Right atrium auricular region (tissue), 2 donors: Measurements from ENCODE around the gene NTRK3. TPM values are rescaled to one million over a fixed set of nuclear protein-coding genes. Genes with fewer than 3 reads are reported as not detected.

Source experiments
- DNase-seq: peaks from one replicate; pipeline ENCODE4 v3.0.0-alpha.2; 2019; ENCODE audit warnings: low spot score
- H3K27ac ChIP-seq, 2 donors: fragments of 200-600 bp; sonication (generic); 1 replicate in 1 of 2; 2 replicates in 1 of 2; pipeline ENCODE4 v1.5.1; 2016 to 2019
- H3K27me3 ChIP-seq, 2 donors: fragments of 200-600 bp; sonication (generic); one replicate each; pipeline versions ENCODE4 v1.5.1 to v1.6.0; 2017 to 2019
- H3K36me3 ChIP-seq: fragments of 200-600 bp; sonication (generic); one replicate; pipeline ENCODE4 v1.5.1; 2016
- H3K4me1 ChIP-seq, 2 donors: fragments of 200-600 bp; sonication (generic); one replicate each; pipeline versions ENCODE4 v1.5.1 to v1.6.0; 2017 to 2019
- H3K4me3 ChIP-seq, 2 donors: fragments of 200-600 bp; sonication (generic); 1 replicate in 1 of 2; 2 replicates in 1 of 2; pipeline ENCODE4 v1.5.1; 2017 to 2019; ENCODE audit warnings: mild to moderate bottlenecking in 1 of 2, moderate library complexity in 1 of 2
- H3K9me3 ChIP-seq, 2 donors: fragments of 200-600 bp; sonication (generic); one replicate each; pipeline ENCODE4 v1.5.1; 2019
- CTCF ChIP-seq, 2 donors: fragments of 200-600 bp; sonication (generic); IDR thresholded peaks; one replicate each; pipeline ENCODE4 v1.5.1; 2019; ENCODE audit warnings: antibody characterized with exemption in 2 of 2
- total RNA-seq, 2 donors: library from RNA; depleted of rRNA; stranded (reverse); fragments of >200 nt; gene quantifications; one replicate each; pipeline ENCODE4 v1.1.0, GENCODE V29; 2016

Gene NTRK3
- total RNA-seq, 2 donors from 2014 or later: 1.5 to 4.5 TPM

- no peaks in the 10 kb centered on the region for H3K27me3 ChIP-seq
Observed at GRCh38 chr15:88002706-88003105, 253.8 kb downstream of the NTRK3 start.

GRCh38 chr15:87998630-87999029 is 257.9 kb downstream of the NTRK3 start:
- Histone ChIP-seq H3K4me1 (no peaks in the 10 kb centered on the region), H3K27ac (no peak overlapping the region), H3K36me3 (no peaks in the 10 kb centered on the region), H3K9me3 (peaks cover 0 to 16% of the 10 kb centered on the region in 2 donors), H3K4me3 (no peak overlapping the region), H3K27me3 (no peaks in the 10 kb centered on the region)
- DNase-seq: no peak
- no peak for TF ChIP-seq CTCF (IDR thresholded peaks at IDR 0.05)

More at GRCh38 chr15:88002706-88003105, 253.8 kb downstream of the NTRK3 start:
- no peak for DNase-seq
- TF ChIP-seq CTCF (IDR thresholded peaks at IDR 0.05): no peak
- Histone ChIP-seq H3K4me1 (no peaks in the 10 kb centered on the region), H3K4me3 (no peak overlapping the region), H3K9me3 (peaks cover 0 to 16% of the 10 kb centered on the region in 2 donors), H3K36me3 (no peaks in the 10 kb centered on the region), H3K27ac (no peak overlapping the region)

GRCh38 chr15:87986776-87987175 is 269.8 kb downstream of the NTRK3 start:
- Histone ChIP-seq H3K27ac (no peak overlapping the region), H3K9me3 (no peaks in the 10 kb centered on the region), H3K27me3 (no peaks in the 10 kb centered on the region), H3K36me3 (no peaks in the 10 kb centered on the region), H3K4me1 (peaks cover 0 to 12% of the 10 kb centered on the region in 2 donors), H3K4me3 (no peak overlapping the region)
- no peak for DNase-seq
- no peak for TF ChIP-seq CTCF (IDR thresholded peaks at IDR 0.05)

GRCh38 chr15:87985451-87985850 is 271.1 kb downstream of the NTRK3 start:
- no peak for TF ChIP-seq CTCF (IDR thresholded peaks at IDR 0.05)
- no peak overlapping the region for H3K27ac ChIP-seq
- no peaks in the 10 kb centered on the region for H3K36me3 ChIP-seq
- H3K4me1 ChIP-seq: peaks cover 0 to 13% of the 10 kb centered on the region in 2 donors
- H3K4me3 ChIP-seq: no peak overlapping the region
- no peaks in the 10 kb centered on the region for H3K9me3 ChIP-seq
- no peaks in the 10 kb centered on the region for H3K27me3 ChIP-seq
- DNase-seq: no peak

GRCh38 chr15:87981969-87982368 is 274.6 kb downstream of the NTRK3 start:
- no peak for TF ChIP-seq CTCF (IDR thresholded peaks at IDR 0.05)
- Histone ChIP-seq H3K36me3 (no peaks in the 10 kb centered on the region), H3K9me3 (no peaks in the 10 kb centered on the region), H3K4me3 (no peak overlapping the region), H3K4me1 (peaks cover 0 to 13% of the 10 kb centered on the region in 2 donors), H3K27me3 (no peaks in the 10 kb centered on the region), H3K27ac (no peak overlapping the region)
- DNase-seq: no peak

- TF ChIP-seq CTCF (IDR thresholded peaks at IDR 0.05): no peak
- Histone ChIP-seq H3K4me1 (peaks cover 0 to 9% of the 10 kb centered on the region in 2 donors), H3K27ac (no peak overlapping the region), H3K9me3 (no peaks in the 10 kb centered on the region), H3K36me3 (no peaks in the 10 kb centered on the region), H3K27me3 (no peaks in the 10 kb centered on the region), H3K4me3 (no peak overlapping the region)
- peak; percentile 13 for DNase-seq
Observed at GRCh38 chr15:87977907-87978306, 278.6 kb downstream of the NTRK3 start.
